GM23248 (cell line): ENCODE measurements around the gene SMPD1. TPM values are rescaled to one million over a fixed set of nuclear protein-coding genes. Genes with fewer than 3 reads are reported as not detected.

Source experiments
- DNase-seq: peaks from one replicate; pipeline ENCODE4 v3.0.0-alpha.2; 2015
- H2AFZ ChIP-seq: fragments of 200-600 bp; sonication (generic); 2 replicates; pipeline ENCODE4 v1.6.1; 2016; ENCODE audit warnings: antibody characterized with exemption
- H3F3A ChIP-seq: fragments of 200-600 bp; sonication (generic); 2 replicates; pipeline ENCODE4 v1.6.1; 2016; ENCODE audit warnings: mild to moderate bottlenecking, antibody characterized with exemption, mixed run types; ENCODE audit not compliant: insufficient read depth
- H3K27ac ChIP-seq: fragments of 200-600 bp; sonication (generic); 2 replicates; pipeline ENCODE4 v1.5.1; 2016; ENCODE audit warnings: mild to moderate bottlenecking
- H3K27me3 ChIP-seq: fragments of 200-600 bp; sonication (generic); replicated peaks from 2 replicates; pipeline ENCODE4 v1.6.1; 2016; ENCODE audit warnings: mild to moderate bottlenecking; ENCODE audit not compliant: insufficient read depth
- H3K36me3 ChIP-seq: fragments of 200-600 bp; sonication (generic); 2 replicates; pipeline ENCODE4 v1.6.1; 2016; ENCODE audit warnings: low read depth, mild to moderate bottlenecking
- H3K4me1 ChIP-seq: fragments of 200-600 bp; sonication (generic); 2 replicates; pipeline ENCODE4 v1.6.1; 2016; ENCODE audit warnings: mild to moderate bottlenecking; ENCODE audit not compliant: insufficient read depth
- H3K4me2 ChIP-seq: fragments of 200-600 bp; sonication (generic); one replicate; pipeline ENCODE4 v1.6.1; 2016; ENCODE audit warnings: mild to moderate bottlenecking; ENCODE audit not compliant: unreplicated experiment
- H3K4me3 ChIP-seq: fragments of 200-600 bp; sonication (generic); 2 replicates; pipeline ENCODE4 v1.5.1; 2016; ENCODE audit warnings: mild to moderate bottlenecking
- H3K79me2 ChIP-seq: fragments of 200-600 bp; sonication (generic); 2 replicates; pipeline ENCODE4 v1.6.1; 2016; ENCODE audit warnings: mild to moderate bottlenecking; ENCODE audit not compliant: insufficient read depth
- H3K9ac ChIP-seq: fragments of 200-600 bp; sonication (generic); 2 replicates; pipeline ENCODE4 v1.6.1; 2016; ENCODE audit warnings: mild to moderate bottlenecking
- H3K9me2 ChIP-seq: fragments of 200-600 bp; sonication (generic); 2 replicates; pipeline ENCODE4 v1.6.1; 2016; ENCODE audit warnings: mixed run types, mild to moderate bottlenecking, moderate library complexity; ENCODE audit not compliant: insufficient read depth
- H3K9me3 ChIP-seq: fragments of 200-600 bp; sonication (generic); one replicate; pipeline ENCODE4 v1.6.1; 2017; ENCODE audit warnings: low read depth
- H4K20me1 ChIP-seq: fragments of 200-600 bp; sonication (generic); 2 replicates; pipeline ENCODE4 v1.6.0; 2016; ENCODE audit not compliant: insufficient read depth
- EZH2 ChIP-seq: fragments of 200-600 bp; sonication (generic); IDR thresholded peaks from 2 replicates; pipeline ENCODE4 v1.6.1; 2018; ENCODE audit warnings: antibody characterized with exemption, mild to moderate bottlenecking; ENCODE audit not compliant: insufficient read depth, poor library complexity, severe bottlenecking
- EZH2phosphoT487 ChIP-seq: fragments of 200-600 bp; sonication (generic); IDR thresholded peaks from 2 replicates; pipeline ENCODE4 v1.6.1; 2018; ENCODE audit warnings: antibody characterized with exemption, moderate library complexity, mild to moderate bottlenecking, low read depth; ENCODE audit not compliant: insufficient read depth
- WGBS, 2 experiments: methylation state at CpG; one replicate each; pipeline ENCODE4 v1.1.6; 2015 to 2017; ENCODE audit warnings: low lambda C conversion rate in 2 of 2, low coverage in 1 of 2; ENCODE audit errors: missing lambda C conversion rate in 2 of 2; 5-methylcytosine and 5-hydroxymethylcytosine counted together
- in situ Hi-C: fragments of 300-500 bp; cut with MboI; formaldehyde crosslinking; loops from 2 replicates; pipeline ENCODE4 v1.15.0; 2020
- polyA plus RNA-seq: library from polyadenylated mRNA; unstranded; fragments of >200 nt; fragmentation: Nextera tagmentation; extraction: Ambion mirVana; gene quantifications from 2 replicates; pipeline ENCODE4 v1.2.1, GENCODE V29; 2016
- total RNA-seq: library from RNA; depleted of rRNA; stranded (reverse); fragments of >200 nt; shearing (Covaris generic); gene quantifications from 2 replicates; pipeline ENCODE4 v1.2.3, GENCODE V29; 2014

The SMPD1 gene
- total and polyA plus RNA-seq, 2 experiments from 2014 or later: 67.9 to 87.8 TPM

DNA sequence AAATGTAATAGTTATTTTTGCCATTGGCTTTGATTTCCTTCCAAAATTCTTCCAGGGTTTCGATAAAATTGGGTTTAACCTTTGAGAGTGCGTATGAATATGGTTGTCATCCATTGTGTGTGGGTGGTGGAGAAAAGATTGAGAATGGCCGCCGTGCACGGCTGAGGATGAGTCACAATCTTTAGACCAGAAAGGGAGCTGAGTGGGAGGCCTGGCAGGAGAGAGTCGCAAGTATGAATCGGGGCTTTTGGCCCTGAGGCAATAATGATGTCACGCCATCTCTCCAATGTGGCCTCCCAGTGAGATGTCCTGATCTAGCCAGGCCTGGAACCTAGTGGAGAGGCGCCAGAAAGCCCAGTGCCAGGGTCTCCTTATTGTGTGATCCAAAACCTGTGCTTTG, 33.1 kb upstream of the SMPD1 start:
- Histone ChIP-seq H3K4me2 (peak overlapping the region; percentile 55), H3K9me3 (no peaks in the 10 kb centered on the region), H3K4me1 (peaks cover 20% of the 10 kb centered on the region), H3K9ac (peak overlapping the region; percentile 53), H3K79me2 (no peaks in the 10 kb centered on the region), H4K20me1 (no peaks in the 10 kb centered on the region), H3K36me3 (no peaks in the 10 kb centered on the region), H3K27ac (peak overlapping the region; percentile 73), H3K9me2 (no peaks in the 10 kb centered on the region), H3K4me3 (peak overlapping the region; percentile 53; the same call in 1 of the 2 replicates), H3F3A (peaks cover 21% of the 10 kb centered on the region), H3K27me3 (no peaks in the 10 kb centered on the region), H2AFZ (peak overlapping the region; percentile 83)
- WGBS, 2 experiments: 1 to 5% methylated on average over 9 of the region's 9 CpGs
- peak; percentile 99 for DNase-seq
- TF ChIP-seq EZH2phosphoT487 (no peak), EZH2 (no peak)
- in situ Hi-C loops: loop anchor here (10.0 kb wide), 1 partner anchor 112 kb away; no protein-coding TSS in a partner anchor

DNA sequence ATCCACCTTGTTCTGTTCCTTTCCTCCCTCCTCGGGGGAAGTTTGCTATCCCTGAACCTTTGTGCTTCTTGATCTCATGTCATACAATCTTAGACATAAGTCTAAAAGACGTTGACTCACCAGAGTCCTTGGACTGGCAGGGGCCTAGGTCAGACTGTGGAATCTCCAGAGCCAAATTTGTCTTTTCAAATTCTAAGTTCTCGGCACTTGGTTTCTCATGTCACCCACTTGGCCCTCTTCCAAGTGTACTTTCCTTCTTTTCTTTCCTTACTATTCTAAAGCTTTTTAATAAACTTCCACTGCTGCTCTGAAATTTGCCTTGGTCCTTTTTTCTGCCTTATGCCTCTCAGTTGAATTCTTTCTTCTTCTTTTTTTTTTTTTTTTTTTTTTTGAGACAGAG, 30.1 kb upstream of the SMPD1 start:
- Histone ChIP-seq H3K79me2 (no peaks in the 10 kb centered on the region), H3K9ac (no peak overlapping the region), H2AFZ (no peak overlapping the region), H3F3A (peaks cover 21% of the 10 kb centered on the region), H3K4me2 (no peak overlapping the region), H3K4me3 (no peak overlapping the region), H3K27ac (no peak overlapping the region), H3K27me3 (no peaks in the 10 kb centered on the region), H3K9me2 (no peaks in the 10 kb centered on the region), H4K20me1 (no peaks in the 10 kb centered on the region), H3K9me3 (no peaks in the 10 kb centered on the region), H3K36me3 (no peaks in the 10 kb centered on the region), H3K4me1 (peaks cover 20% of the 10 kb centered on the region)
- in situ Hi-C loops: no loop called here
- peak; percentile 5 for DNase-seq
- 66 to 77% methylated on average over 3 of the region's 3 CpGs for WGBS, 2 experiments
- no peak for TF ChIP-seq EZH2
- no peak for TF ChIP-seq EZH2phosphoT487

DNA sequence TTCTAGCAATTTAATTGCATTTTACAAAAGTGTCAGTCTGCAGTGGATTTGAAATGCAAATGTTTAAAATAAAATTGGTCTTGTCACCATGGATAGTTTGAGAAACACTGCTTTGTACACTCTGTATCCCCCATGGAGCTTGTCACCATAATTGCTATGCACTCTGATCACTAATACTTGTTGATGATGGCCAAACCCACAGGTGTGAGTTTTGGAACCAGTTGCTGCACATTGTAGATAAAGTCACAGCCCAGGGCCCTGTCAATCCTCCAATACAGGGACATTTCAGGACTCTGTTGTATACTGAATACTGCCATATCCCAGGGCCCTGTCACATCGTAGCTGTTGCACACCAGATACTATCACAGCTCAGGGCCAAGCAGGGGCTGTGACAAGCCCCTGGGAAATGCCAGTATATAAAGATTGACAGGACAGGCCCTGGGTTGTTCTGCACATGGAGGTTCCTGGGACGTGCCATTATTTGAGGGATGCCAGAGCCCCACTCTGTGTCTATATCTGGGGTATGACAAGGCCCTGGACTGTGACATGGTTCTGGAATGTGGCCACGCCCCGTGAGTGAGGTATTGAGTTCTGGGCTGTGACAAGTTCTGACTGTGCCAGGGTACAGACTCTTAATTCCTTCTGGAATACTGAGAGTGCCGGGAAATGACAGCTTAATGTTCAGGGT, 27.9 kb upstream of the SMPD1 start:
- 32 to 40% methylated on average over 5 of the region's 5 CpGs for WGBS, 2 experiments
- no peak overlapping the region for H3K27ac ChIP-seq

DNA sequence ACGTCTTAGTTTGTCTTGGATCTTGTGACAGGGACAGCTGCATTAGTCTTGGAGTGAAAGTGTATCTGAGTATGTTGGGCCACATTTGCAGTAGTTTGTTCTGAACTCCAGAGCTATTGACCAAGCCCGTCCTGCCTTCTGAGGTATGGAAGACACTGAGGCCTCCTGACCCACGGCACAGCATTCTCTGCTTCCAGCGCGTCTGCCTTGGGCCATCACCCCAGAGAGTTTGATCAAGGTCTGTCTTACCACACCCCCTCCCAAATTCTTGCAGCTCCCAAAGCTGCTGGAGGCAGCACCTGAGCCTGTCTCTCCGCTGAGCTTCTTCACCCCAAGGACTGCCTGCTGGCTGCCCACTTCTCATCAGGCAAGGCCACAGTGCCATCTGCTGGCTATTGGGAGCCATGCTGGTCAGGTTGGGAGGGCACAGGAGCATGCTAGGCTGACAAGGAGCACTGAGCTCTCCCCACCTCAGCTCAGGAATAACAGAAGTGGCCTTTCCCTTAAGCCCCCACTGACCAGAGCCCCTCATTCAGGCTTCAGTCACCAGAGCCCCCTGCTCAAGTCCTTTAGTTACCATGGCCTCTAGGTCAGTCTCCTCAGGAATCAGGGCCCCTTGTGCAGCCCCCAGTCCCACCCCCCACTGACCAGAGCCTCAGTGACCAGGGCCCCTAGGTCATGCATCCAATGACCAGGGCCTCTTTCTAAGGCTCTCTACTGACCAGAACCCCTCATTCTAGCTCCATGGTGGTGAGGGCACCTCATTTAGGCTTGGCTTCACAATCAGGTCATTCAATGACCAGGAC, 27.2 kb upstream of the SMPD1 start:
- H3K9ac ChIP-seq: no peak overlapping the region
- in situ Hi-C loops: no loop called here
- 41 to 51% methylated on average over 6 of the region's 6 CpGs for WGBS, 2 experiments

More for the DNA sequence above, 27.9 kb upstream of the SMPD1 start:
- no peak overlapping the region for H3K9ac ChIP-seq
- H3K4me3 ChIP-seq: no peak overlapping the region
- no peaks in the 10 kb centered on the region for H3K9me3 ChIP-seq
- in situ Hi-C loops: no loop called here
- H3K9me2 ChIP-seq: no peaks in the 10 kb centered on the region
- no peaks in the 10 kb centered on the region for H3K36me3 ChIP-seq
- no peaks in the 10 kb centered on the region for H4K20me1 ChIP-seq
- H3K4me1 ChIP-seq: peaks cover 11% of the 10 kb centered on the region
- peak; percentile 32 for DNase-seq
- no peaks in the 10 kb centered on the region for H3K79me2 ChIP-seq
- no peak overlapping the region for H2AFZ ChIP-seq
- TF ChIP-seq EZH2: no peak
- no peak for TF ChIP-seq EZH2phosphoT487
- H3K27me3 ChIP-seq: no peaks in the 10 kb centered on the region
- H3K4me2 ChIP-seq: no peak overlapping the region
- H3F3A ChIP-seq: peaks cover 11% of the 10 kb centered on the region; the same call in 1 of the 2 replicates

More for the DNA sequence above, 27.2 kb upstream of the SMPD1 start:
- DNase-seq: peak; percentile 89
- TF ChIP-seq EZH2: no peak
- no peak for TF ChIP-seq EZH2phosphoT487
- Histone ChIP-seq H3K4me2 (no peak overlapping the region), H3K4me1 (peaks cover 4% of the 10 kb centered on the region; the same call in 1 of the 2 replicates), H3K9me3 (no peaks in the 10 kb centered on the region), H3K4me3 (no peak overlapping the region), H3K27ac (no peak overlapping the region), H3K36me3 (no peaks in the 10 kb centered on the region), H2AFZ (no peak overlapping the region), H4K20me1 (no peaks in the 10 kb centered on the region), H3F3A (peaks cover 3% of the 10 kb centered on the region; the same call in 1 of the 2 replicates), H3K79me2 (no peaks in the 10 kb centered on the region), H3K27me3 (no peaks in the 10 kb centered on the region), H3K9me2 (no peaks in the 10 kb centered on the region)
